ENCODE measurements around the gene SLC24A1. TPM values are rescaled to one million over a fixed set of nuclear protein-coding genes. Genes with fewer than 3 reads are reported as not detected.

The SLC24A1 gene
- polyA plus RNA-seq, 3 donors: 0.80 to 1.7 (median 0.83) TPM

DNA sequence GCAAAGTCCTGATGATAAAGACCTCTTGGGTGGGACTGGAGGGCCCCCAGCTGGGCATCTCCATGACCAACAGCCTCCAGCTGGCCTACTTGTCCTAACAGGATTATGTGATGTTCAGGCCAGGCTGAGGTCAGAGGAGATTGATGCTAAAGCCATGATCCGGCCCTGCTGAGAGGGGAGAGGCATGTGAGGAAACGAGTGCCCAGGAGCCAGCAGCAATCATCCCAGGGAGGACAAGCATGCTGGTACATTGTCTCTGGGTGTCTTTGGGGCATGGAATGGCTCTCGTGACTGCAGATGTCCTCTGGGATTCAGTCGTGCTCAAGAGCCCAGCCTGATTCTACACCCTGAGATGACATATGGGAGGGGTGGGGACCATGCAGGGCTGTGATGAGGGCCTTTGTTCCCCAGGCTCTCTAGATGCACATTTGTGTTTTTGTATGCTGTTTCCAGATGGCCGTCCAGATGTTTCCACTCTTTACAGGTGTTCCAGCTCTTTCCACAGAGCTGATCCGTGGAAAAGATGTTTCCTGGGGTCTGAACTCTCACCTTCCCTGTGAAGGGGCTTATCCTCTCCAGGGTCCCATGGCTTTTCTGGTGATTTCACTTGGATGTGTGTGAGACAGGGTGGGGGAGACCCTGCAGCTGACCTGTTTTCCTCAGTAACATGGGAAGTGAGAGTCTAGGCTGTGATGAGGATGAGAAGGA, 20.2 kb downstream of the SLC24A1 start:
- no peak overlapping the region for H2AFZ ChIP-seq (ENCODE audit: insufficient read depth, low read depth, low read length, poor library complexity, severe bottlenecking)
- no peaks in the 10 kb centered on the region for H4K20me1 ChIP-seq (ENCODE audit: insufficient read depth, low read length)
- no peaks in the 10 kb centered on the region for H3K79me2 ChIP-seq (ENCODE audit: insufficient read depth, low read length)
- TF ChIP-seq, protein P1, sequence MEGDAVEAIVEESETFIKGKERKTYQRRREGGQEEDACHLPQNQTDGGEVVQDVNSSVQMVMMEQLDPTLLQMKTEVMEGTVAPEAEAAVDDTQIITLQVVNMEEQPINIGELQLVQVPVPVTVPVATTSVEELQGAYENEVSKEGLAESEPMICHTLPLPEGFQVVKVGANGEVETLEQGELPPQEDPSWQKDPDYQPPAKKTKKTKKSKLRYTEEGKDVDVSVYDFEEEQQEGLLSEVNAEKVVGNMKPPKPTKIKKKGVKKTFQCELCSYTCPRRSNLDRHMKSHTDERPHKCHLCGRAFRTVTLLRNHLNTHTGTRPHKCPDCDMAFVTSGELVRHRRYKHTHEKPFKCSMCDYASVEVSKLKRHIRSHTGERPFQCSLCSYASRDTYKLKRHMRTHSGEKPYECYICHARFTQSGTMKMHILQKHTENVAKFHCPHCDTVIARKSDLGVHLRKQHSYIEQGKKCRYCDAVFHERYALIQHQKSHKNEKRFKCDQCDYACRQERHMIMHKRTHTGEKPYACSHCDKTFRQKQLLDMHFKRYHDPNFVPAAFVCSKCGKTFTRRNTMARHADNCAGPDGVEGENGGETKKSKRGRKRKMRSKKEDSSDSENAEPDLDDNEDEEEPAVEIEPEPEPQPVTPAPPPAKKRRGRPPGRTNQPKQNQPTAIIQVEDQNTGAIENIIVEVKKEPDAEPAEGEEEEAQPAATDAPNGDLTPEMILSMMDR (IDR thresholded peaks at IDR 0.05): no peak
- H3K9ac ChIP-seq (ENCODE audit: insufficient read depth, low read length, poor library complexity, severe bottlenecking): no peak overlapping the region
- H3K36me3 ChIP-seq (replicated peaks in 1 of 2; ENCODE audit: control insufficient read depth in 1 of 2, insufficient read depth in 2 of 2, low read length in 2 of 2): peaks cover 0 to 4% of the 10 kb centered on the region in 2 donors
- no peak overlapping the region for H3K4me3 ChIP-seq (replicated peaks in 1 of 3; ENCODE audit: low read depth in 2 of 3, low read length in 3 of 3)
- Mint-ChIP-seq H3K27ac (peak overlapping the region in 1 of 7 donors; percentile 66), H3K9me3 (no peaks in the 10 kb centered on the region), H3K27me3 (ENCODE audit: low read depth in 3 of 3) (no peaks in the 10 kb centered on the region), H3K4me3 (no peak overlapping the region), H3K4me1 (peaks cover 9% of the 10 kb centered on the region), H3K36me3 (peaks cover 0 to 4% of the 10 kb centered on the region in 2 donors)
- H3K27ac ChIP-seq (ENCODE audit: low read depth in 1 of 2, low read length in 2 of 2): no peak overlapping the region
- WGBS (ENCODE audit: insufficient coverage): 88% methylated on average over 6 of the region's 6 CpGs
- no peaks in the 10 kb centered on the region for H3K9me3 ChIP-seq (replicated peaks in 1 of 2; ENCODE audit: control insufficient read depth in 1 of 2, insufficient read depth in 1 of 2, low read length in 2 of 2)
- no peak for DNase-seq
- H3K4me1 ChIP-seq (ENCODE audit: control insufficient read depth in 1 of 2, insufficient read depth in 2 of 2, low read length in 2 of 2): peaks cover 0 to 6% of the 10 kb centered on the region in 2 donors
- no peaks in the 10 kb centered on the region for H3K27me3 ChIP-seq (ENCODE audit: control insufficient read depth in 2 of 2, insufficient read depth in 2 of 2, low read length in 2 of 2)
- H3K4me2 ChIP-seq (replicated peaks; ENCODE audit: extremely low read depth, low read length, poor library complexity, severe bottlenecking): no peak overlapping the region
- intact Hi-C loops (cut with micrococcal nuclease): no loop called here

DNA sequence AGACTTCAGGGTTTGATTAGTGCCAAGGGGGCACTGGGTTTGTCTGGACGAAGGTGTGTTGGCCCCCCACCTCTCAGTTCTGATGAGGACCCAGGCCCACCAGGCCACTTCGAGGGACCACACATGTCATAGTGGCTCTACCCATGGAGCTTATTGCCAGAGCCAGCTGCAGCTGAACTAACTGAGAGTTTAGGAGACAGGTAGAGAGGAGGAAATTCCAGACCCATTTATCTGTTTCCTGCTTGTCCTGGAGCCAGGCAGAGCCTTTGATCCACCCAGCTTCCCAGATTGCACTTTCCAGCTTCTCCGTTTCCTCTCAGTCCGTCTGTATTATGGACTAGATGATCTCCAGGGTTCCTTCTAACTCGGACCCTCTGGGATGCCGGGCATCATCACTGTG, 20.9 kb downstream of the SLC24A1 start:
- Histone ChIP-seq H3K79me2 (ENCODE audit: insufficient read depth, low read length) (no peaks in the 10 kb centered on the region), H3K9me3 (replicated peaks in 1 of 2; ENCODE audit: control insufficient read depth in 1 of 2, insufficient read depth in 1 of 2, low read length in 2 of 2) (no peaks in the 10 kb centered on the region), H3K4me3 (replicated peaks in 1 of 3; ENCODE audit: low read depth in 2 of 3, low read length in 3 of 3) (no peak overlapping the region), H4K20me1 (ENCODE audit: insufficient read depth, low read length) (no peaks in the 10 kb centered on the region), H3K27ac (ENCODE audit: low read depth in 1 of 2, low read length in 2 of 2) (no peak overlapping the region), H3K36me3 (replicated peaks in 1 of 2; ENCODE audit: control insufficient read depth in 1 of 2, insufficient read depth in 2 of 2, low read length in 2 of 2) (peaks cover 0 to 4% of the 10 kb centered on the region in 2 donors), H3K4me1 (ENCODE audit: control insufficient read depth in 1 of 2, insufficient read depth in 2 of 2, low read length in 2 of 2) (peaks cover 0 to 6% of the 10 kb centered on the region in 2 donors), H3K4me2 (replicated peaks; ENCODE audit: extremely low read depth, low read length, poor library complexity, severe bottlenecking) (no peak overlapping the region), H3K9ac (ENCODE audit: insufficient read depth, low read length, poor library complexity, severe bottlenecking) (no peak overlapping the region), H2AFZ (ENCODE audit: insufficient read depth, low read depth, low read length, poor library complexity, severe bottlenecking) (no peak overlapping the region), H3K27me3 (ENCODE audit: control insufficient read depth in 2 of 2, insufficient read depth in 2 of 2, low read length in 2 of 2) (no peaks in the 10 kb centered on the region)
- H3K27me3 Mint-ChIP-seq (ENCODE audit: low read depth in 3 of 3): no peaks in the 10 kb centered on the region
- peaks cover 9% of the 10 kb centered on the region for H3K4me1 Mint-ChIP-seq
- H3K27ac Mint-ChIP-seq: no peak overlapping the region
- TF ChIP-seq, protein P1 (IDR thresholded peaks at IDR 0.05): no peak
- intact Hi-C loops (cut with micrococcal nuclease): no loop called here
- no peak for DNase-seq
- WGBS (ENCODE audit: insufficient coverage): 97% methylated on average over 5 of the region's 6 CpGs
- no peak overlapping the region for H3K4me3 Mint-ChIP-seq
- peaks cover 2 to 4% of the 10 kb centered on the region in 2 donors for H3K36me3 Mint-ChIP-seq
- no peaks in the 10 kb centered on the region for H3K9me3 Mint-ChIP-seq
